Bone marrow (tissue), 2 donors: ENCODE data around the gene KIF26B.

Experiments
- DNase-seq, 2 donors: peaks; one replicate each; lab custom pipeline; 2025; lab: John Stamatoyannopoulos, UW

The KIF26B gene

DNA sequence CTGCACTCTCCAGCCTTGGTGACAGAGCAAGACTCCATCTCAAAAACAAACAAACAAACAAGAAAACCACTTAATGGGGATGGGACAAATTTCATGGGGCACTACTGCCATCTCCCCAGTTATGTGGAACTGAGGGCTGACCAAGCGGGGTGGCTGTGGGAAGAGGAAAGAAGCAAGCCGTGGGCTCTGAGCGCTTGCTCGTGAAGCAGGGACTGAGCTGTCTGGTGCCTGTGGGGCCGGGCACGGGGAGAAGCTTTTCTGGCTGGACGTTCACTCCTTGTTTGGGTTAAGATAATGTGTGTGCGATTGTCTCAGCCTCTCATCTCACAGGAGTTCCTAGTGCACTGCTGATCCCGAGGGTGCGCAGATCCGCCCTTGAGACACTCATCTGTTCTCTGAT, 22.0 kb upstream of the KIF26B start:
- DNase-seq, result no peak

DNA sequence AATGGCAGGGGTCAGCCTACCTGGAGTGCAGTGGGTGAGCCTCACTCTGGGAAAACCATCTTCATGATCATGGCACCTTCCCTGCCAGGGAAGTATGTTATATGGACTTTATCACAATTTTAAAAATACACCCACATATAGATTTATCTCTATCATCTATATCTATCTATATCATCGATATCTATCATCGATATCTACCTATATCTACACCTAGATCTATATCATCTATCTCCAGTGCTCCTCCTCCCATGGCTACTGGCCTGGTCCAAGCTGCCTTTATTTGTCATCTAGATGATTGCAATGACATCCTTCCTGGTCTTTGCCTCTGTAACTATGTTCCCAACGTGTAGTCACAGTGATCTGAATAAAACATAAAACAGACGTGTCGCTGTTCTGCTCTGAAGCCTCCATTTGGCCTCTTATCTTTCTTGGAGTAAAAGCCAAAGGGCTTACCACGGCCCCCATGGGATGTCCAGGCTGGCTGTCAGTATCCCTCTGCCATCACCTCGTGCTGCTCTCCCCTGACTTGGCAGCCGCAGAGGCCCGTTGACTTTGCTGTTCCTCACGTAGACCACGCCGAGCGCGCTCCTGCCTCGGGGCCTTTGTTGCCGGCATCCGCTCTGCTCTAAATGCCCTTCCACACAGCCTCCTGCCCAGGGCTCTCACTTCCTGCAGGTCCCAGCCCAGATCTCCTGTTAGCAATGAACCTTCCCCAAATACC, 20.6 kb upstream of the KIF26B start:
- DNase-seq, result no peak

DNA sequence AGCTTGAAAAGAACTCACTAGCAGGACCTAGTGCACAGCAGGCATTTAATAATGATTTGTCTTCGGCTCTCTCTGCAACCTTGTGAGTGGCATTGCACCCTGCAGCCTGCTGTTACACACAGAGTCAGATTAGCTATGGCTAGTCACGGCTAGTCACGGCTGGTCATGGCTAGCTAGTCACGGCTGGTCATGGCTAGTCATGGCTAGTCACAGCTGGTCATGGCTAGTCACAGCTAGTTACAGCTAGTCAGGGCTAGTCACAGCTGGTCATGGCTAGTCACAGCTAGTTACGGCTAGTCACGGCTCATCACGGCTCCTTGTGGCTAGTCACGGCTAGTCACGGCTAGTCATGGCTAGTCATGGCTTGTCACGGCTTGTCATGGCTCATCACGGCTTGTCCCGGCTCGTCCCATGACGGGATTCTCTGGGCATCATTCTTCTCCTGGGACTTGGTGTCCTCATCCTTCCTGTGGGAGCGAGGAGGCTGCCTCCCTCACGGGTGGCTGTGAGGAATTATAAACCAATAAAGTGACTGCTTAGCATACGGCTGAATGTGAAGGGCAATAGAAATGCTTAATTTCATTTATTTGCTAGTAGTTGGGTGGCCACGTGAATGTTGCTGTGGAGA, 12.5 kb upstream of the KIF26B start:
- DNase-seq, result no peak

DNA sequence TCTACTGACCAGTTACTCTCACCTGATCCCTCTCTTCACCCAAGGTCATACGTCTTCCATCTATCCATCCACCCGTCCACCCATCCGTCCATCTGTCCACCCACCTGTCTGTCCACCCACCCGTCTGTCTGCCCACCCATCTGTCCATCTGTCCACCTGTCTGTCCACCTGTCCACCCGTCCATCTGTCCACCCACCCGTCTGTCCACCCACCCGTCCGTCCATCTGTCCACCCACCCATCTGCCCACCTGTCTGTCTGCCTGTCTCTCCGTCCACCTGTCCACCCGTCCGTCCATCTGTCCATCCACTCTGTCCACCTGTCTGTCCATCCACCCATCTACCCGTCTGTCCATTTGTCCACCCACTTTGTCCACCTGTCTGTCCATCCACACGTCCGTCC, 11.8 kb upstream of the KIF26B start:
- DNase-seq, result no peak

DNA sequence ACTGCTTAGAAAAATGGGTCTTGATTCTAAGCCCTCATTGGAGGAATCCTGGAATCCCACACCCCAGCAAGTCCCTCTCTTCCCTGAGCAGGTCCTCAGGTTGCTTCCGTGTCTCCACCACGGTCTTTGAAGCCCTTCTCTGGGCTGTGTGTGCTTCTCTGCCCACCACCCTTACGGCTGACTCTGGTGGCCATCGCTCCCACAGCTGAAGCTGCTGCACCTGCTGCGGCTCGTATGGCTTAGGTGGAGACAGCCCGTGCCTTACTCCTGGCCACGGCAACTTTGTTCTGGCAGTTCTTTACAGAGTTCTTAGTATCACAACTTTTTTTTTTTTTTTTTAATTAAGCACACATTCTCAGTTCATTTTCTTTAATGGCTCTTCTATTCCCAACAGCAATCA, 10.9 kb upstream of the KIF26B start:
- no peak for DNase-seq

DNA sequence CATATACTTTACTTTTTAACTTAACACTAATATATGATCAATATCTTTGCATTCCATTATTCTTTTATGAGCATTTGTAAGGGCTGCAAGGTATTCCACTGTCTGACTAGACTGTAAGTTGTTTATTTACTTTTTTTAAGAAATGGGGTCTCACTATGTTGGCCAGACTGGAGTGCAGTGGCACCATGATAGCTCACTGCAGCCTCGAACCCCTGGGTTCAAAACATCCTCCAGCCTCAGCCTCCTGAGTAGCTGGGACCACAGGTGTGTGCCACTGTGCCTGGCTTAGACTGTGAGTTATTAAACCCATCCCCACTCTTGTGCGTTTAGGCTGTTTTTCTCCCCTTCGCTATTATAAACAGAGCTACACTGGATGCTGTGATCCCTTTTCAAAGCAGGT, 6.7 kb upstream of the KIF26B start:
- DNase-seq, result no peak

DNA sequence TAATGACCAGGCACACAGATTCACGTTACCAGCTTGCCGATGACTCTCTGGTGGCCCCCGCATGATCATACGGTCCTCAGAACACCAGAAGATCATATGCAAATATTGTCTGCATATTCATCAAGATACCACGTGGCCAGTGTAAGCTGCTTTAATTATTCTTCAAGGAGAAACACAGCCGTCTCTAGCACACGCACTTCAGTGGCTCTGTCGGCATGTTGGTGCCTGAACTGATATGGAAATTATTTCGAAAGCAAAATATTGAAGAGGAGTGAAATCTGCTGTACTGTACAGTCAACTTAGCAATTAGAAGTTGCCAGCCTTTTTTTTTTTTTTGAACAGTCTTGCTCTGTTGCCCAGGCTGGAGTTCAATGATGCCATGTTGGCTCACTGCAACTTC, 5.9 kb upstream of the KIF26B start:
- DNase-seq, result no peak

DNA sequence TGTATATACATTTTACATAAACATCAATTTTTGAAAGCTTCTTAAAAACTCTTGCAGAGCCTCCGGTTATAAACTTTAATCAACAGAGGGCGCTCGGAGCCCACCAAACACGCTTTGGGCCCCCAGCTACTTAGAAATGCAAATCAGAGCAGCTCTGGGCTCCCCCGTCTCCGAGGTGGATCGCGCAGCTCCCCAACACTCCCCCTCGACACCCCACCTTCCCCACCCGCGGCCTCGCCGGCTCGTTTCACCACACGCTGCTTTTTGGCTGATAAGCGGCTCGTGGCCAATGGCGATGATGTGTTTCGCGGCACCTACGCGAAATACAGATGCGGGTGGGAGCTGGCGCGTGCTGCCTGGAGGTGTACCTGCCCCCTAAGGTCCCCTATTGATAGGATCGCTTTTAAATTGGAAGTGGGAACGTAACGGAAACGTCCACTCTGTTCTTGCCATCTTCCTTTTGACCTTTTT, 1.7 kb upstream of the KIF26B start:
- peak; percentile 33 to 59 for DNase-seq

DNA sequence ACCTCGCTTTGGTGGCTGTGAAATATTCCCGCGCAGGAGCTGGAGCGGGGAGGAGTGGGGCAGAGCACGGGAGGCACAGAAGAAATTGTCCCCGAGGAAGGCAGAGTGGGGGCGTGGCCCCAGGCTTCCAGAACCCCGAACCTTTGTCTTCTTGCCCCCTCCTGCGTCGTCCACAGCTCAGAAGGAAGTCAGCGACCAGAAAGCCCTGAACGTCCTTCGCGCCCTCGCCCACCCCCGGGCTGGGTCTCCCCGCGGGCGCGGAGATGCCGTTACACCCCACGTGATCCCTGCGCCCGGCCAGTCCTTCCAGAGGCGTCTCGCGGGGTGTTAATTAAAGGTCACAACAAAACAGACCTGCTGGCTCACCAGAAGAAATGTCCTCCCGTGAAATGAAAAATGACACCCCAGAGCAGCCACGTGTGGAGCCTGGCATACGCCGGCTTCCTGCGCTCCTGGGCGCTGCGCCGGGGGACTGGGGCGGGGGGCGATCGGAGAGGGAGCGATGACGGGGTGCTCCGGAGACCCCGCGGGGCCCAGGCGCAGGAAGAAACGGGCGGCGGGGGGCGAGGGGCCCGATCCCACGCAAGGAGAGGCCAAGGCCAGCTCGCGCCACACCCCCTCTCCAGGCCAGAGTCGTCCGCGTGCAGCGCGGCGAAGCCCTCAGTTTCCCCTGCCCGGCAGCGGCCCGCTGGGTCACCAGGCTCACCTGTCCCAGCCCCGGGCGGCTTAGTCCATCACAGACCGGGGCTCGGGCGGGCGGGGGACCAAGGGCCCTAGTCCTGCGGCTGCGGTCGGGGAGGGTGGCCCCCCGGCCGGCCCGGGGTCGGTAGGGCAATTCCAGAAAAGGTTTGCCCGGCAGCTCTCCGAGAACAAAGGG, 995 bp upstream of the KIF26B start:
- no peak for DNase-seq

DNA sequence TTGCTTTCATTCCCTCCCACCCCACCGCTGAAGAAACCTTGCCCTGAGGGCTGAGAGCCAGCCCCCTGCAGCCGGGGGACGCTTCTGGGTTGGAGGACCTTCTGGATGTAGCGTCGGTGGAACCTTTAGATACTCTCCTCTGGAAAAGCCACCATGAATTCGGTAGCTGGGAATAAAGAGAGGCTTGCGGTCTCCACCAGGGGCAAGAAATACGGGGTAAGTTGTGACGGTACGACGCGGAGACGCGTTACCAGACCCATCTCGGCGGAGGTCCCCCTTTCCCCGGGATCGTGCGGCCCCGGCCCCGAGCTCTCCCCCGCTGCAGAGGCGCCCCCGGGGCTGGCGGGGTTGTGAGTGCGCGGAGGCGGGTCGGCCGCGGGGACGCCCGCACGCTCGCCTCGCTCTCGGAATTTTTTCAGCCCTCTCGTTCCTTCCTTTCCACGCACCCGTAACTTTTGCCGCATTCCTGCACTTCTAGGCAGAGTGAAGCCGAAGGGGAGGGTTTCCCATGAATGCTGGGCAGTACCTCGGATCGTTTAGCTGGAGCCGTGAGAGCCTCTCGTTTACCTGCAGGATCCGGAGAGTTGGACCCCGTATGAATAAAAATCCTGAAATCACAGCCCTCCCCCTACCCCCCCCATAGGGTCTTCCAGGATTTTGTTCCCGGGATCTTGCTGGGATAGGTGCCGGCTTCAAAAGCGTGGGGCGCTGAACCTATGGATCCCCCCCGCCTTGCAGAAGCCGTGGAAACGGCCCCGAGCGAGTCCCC, 671 bp downstream of the KIF26B start:
- DNase-seq, result no peak

DNA sequence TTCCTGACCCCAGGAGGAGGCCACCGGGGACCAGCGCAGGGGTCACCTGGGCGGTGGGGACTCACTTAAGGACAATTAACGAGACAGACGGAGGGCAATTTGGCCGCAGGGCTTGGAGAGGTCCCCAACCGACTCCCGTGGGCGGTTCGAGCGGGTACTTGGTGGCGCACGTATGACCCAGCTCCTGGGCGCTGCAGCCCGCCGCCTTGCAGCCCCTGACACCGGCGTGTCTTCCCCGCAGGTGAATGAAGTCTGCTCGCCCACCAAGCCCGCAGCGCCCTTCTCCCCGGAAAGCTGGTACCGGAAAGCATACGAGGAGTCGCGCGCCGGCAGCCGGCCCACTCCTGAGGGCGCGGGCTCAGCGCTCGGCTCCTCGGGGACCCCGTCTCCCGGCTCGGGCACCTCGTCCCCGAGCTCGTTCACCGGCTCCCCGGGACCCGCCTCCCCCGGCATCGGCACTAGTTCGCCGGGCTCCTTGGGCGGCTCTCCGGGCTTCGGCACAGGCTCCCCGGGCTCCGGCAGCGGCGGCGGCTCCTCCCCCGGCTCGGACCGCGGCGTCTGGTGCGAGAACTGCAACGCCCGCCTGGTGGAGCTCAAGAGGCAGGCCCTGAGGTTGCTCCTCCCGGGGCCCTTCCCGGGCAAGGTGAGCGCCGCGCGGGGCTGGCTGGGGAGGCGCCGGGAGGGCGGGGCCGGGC, 1.4 kb downstream of the KIF26B start:
- peak; percentile 4 to 42 for DNase-seq

DNA sequence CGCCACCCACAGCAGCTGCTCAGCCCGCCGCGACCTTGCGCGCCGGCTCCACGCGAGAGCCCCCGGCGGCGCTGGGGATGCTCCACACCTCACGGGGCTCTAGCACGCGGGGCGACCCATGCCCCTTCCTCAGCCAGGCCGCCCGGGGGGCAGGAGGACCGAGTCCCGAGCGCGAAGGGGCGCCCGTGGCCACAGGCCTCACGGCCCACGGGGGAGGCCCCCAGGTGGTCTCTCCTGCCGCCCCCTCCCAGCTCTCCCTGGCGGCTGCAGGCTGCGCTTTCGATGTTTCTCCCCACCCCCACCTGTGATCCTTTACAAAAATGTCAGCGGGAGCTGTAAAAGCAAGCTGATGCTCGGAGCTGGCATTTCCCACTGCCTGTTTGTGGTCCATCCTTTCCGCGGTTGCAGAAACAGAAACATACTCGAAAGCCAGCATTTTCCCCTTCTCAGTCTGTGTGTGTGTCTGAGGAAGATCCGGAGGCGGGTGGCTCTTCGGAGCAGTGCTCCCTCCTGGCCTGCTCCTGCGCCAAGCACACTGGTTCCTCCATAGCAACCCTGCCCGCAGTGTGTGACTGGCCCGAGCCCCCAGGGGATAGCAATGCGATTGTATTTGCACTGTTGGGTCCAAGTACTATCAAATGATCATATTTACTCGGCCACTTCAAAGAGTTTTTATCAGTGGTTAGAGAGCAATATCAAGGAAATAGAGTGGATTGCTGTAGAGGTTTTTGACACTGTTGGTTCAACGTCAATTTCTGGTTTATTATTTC, 2.1 kb downstream of the KIF26B start:
- DNase-seq, result no peak

DNA sequence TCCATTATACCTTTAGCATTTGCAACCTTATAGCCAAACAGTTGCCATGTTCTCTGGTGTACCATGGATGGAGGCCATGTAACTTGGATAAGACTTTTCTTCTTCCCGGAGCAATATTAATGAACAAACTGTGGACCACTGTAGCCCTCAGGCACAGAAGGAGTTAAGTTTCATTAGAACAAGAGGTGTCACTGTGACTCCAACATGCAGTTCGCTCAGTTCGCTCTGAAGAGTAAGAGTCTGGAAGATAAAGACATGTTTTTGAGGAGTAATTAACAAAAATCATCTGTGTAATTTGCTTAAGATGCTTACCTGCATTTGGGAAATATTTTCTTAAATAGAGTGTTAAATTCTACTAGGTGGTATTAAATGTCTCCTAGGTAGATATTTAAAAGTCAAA, 4.1 kb downstream of the KIF26B start:
- no peak for DNase-seq

DNA sequence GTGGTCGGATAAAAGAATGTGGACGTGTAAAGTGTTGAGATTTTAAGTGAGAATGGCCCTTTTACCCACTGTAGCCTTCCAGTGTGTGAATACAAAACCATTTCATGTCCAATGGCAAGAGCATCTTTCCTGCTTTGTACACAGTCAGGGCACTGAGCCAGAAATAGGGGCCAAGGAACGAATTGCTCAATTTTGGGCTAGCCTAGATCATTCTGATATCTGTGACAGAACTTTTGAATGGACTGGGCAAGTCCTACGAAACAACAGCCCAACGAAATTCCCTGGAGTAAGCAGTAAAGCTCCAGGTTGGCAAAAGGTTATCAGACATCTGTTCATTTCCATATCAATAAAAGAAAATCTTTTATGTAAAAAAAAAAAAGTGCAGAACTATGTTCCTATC, 5.5 kb downstream of the KIF26B start:
- DNase-seq, result no peak

DNA sequence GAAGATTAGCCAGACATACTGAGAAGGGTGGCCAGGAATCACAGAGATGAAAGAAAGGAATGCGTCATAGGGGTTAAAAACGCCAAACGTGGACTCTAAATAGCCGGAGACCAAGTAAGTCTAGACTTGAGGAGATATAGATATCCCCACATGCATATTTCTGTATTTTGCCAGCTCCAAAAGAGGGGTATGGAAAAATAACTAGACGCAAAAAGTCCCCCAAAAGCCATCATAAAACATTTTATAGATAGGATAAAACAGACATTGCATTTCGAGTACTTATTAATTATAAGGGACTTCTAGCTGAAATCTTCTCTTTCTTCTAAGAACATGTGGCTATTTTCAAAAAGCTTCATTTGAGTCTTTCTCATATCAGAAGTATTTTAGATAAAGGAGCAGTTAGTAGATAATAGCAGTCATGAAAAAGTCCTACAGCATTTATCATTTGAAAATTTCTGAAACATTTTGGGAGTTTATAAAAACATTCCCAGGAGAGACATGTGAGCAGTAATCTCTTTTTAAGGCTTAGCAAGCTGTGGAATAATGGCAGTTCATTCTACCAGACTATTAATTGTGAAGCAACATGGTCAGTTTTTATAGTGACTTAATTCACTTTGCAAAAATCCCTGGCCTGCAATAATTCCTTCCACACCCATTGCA, 6.1 kb downstream of the KIF26B start:
- no peak for DNase-seq

DNA sequence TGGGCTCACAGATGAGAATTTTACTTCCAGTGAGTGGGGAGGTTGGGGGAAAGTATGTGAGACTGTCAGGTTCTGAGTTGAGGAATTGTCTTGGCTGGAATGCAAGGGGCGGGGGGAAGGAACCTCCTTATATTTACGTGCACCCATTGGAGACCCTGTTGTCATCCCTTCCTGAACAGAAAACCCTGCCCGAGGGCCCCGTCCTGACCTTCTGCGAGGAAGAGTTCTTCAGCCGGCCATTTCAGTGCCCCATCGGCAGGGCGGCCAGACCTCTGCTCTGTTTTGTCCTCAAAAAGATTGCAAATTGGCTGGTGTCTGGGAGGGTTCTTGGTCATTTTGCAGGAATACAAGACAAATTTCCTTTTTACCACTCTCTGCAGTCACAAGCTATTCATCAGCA, 7.1 kb downstream of the KIF26B start:
- DNase-seq, result no peak

DNA sequence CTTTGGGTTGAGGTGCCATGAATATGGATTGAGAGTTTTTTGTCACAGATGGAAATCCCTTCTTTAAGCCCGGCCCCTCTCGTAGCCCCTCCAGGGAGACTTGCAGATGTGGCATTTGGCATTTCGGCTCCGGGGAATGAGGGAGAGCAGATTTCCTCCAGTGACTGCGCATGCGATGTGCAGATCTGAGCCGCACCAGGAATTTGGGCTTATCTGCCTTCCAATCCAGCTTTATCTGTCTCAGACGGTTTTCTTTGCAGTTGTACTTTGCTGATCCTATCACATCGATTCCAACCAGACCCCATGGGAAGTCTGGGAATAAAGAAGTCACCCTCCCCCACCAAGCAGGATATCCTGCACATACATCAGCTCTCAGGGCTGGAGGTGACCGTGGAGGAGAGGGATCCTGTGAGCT, 11.7 kb downstream of the KIF26B start:
- no peak for DNase-seq

DNA sequence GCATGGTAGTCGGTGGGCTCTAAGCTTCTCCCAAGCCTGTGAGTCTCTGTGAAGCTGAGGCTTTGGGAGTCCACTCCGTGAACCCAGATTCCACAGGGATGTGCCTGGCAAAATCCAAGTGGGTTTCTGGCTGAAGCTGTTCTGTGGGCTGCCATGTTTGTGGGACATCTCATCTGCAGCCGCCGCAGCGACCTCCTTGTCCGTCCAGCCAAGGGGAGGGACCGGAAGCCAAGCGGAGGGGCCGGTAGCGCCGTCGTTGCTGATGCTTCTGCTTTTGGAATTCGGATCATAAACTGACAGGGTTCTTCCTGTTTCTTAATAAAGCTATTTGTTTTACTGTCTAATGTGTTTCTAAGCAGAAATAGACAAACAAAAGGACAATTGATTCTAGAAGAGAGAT, 13.3 kb downstream of the KIF26B start:
- DNase-seq, result peak in 1 of 2 donors; percentile 39

DNA sequence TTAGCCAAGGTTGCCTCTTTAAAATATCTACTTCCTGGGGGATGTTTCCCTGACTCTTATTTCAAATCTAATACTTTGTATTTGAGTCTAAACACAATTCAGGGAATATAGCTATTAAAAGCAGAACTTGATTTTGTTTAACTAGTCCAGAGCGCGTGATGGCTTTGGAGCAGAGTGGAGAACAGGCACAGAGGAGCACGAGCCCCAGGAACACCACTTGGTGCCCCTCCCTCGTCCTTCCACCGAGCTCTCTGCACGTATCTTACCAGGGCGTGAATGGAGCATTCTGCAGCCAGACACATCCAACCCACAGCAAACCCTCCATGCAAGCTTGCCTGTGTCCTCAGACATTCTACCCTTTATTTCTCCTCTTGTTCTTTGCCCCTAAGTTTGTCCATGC, 14.1 kb downstream of the KIF26B start:
- DNase-seq, result no peak

DNA sequence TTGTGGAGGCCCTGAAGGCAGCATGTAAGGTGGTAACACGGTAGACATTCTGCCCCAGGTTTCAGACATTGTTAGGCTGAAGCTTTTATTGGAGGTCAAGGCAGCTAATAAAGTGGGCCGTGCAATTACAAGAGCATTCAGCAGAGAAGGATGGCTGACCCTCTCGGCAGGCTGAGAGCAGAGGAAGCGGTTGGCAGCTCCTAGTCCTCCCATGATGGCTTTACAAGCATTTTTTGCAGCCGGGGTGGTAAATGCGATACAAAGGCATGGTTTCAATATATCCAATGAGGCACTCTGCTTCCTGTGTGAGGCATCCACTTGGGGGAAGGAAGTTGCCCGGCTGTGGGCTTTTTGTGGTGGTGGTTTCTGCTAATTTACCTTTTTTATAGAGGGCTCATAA, 14.6 kb downstream of the KIF26B start:
- DNase-seq, result peak in 1 of 2 donors; percentile 3
